Natural killer cell (primary cell): Measurements from ENCODE around the gene MCF2L. TPM values are rescaled to one million over a fixed set of nuclear protein-coding genes. Genes with fewer than 3 reads are reported as not detected.

Experiments
- ATAC-seq, 3 donors: fragments of 150-1000 bp in 2 of 3; fragments of 200-7000 bp in 1 of 3; cut with Tn5 transposase; 1 replicate in 1 of 3; 2 replicates in 2 of 3; pipeline ENCODE4 v1.10.0; 2021; ENCODE audit warnings: mild to moderate bottlenecking in 2 of 3, moderate library complexity in 2 of 3
- DNase-seq, 2 donors: peaks; one replicate each; pipeline versions ENCODE4 v3.0.0 to v3.0.0-alpha.2; 2013 to 2021; ENCODE audit warnings: mixed read lengths in 1 of 2
- H3K27ac ChIP-seq: one replicate; pipeline ENCODE4 v1.5.1; 2013; ENCODE audit warnings: mild to moderate bottlenecking, low read length
- H3K27me3 ChIP-seq: one replicate; pipeline ENCODE4 v1.6.1; 2013; ENCODE audit warnings: low read length; ENCODE audit not compliant: control insufficient read depth, insufficient read depth
- H3K36me3 ChIP-seq: one replicate; pipeline ENCODE4 v1.6.1; 2013; ENCODE audit warnings: low read length; ENCODE audit not compliant: control insufficient read depth, insufficient read depth
- H3K4me1 ChIP-seq: one replicate; pipeline ENCODE4 v1.6.1; 2013; ENCODE audit warnings: low read length; ENCODE audit not compliant: control insufficient read depth, insufficient read depth
- H3K4me3 ChIP-seq: one replicate; pipeline ENCODE4 v1.5.1; 2013; ENCODE audit warnings: low read length
- H3K9me3 ChIP-seq: one replicate; pipeline ENCODE4 v1.6.1; 2013; ENCODE audit warnings: low read length; ENCODE audit not compliant: control insufficient read depth, insufficient read depth
- H3K27ac Mint-ChIP-seq, 2 donors: one replicate each; pipeline ENCODE4 v1.8.0; 2022; ENCODE audit warnings: mild to moderate bottlenecking in 2 of 2, mixed read lengths in 2 of 2, moderate library complexity in 1 of 2
- H3K27me3 Mint-ChIP-seq, 2 donors: one replicate each; pipeline ENCODE4 v1.8.0; 2022; ENCODE audit warnings: low read depth in 2 of 2, mixed read lengths in 2 of 2
- H3K36me3 Mint-ChIP-seq: one replicate; pipeline ENCODE4 v1.8.0; 2022; ENCODE audit warnings: mixed read lengths
- H3K4me1 Mint-ChIP-seq, 2 donors: one replicate each; pipeline ENCODE4 v1.8.0; 2022; ENCODE audit warnings: mixed read lengths in 2 of 2
- H3K4me3 Mint-ChIP-seq: one replicate; pipeline ENCODE4 v1.8.0; 2022; ENCODE audit warnings: mild to moderate bottlenecking, moderate library complexity, mixed read lengths
- H3K9me3 Mint-ChIP-seq, 2 donors: one replicate each; pipeline ENCODE4 v1.8.0; 2022; ENCODE audit warnings: mixed read lengths in 2 of 2
- CTCF ChIP-seq: fragments of 200-600 bp; IDR thresholded peaks from one replicate; pipeline ENCODE4 v1.8.0; 2022; ENCODE audit warnings: antibody characterized with exemption
- WGBS: methylation state at CpG from one replicate; pipeline ENCODE4 v1.1.7; 2013; ENCODE audit warnings: missing lambda C conversion rate; ENCODE audit not compliant: insufficient coverage; 5-methylcytosine and 5-hydroxymethylcytosine counted together
- intact Hi-C: fragments of 100-400 bp; cut with micrococcal nuclease; formaldehyde crosslinking; loops from one replicate; pipeline ENCODE4 v1.14.2; 2022
- total RNA-seq, 4 donors: library from RNA; stranded (reverse); fragments of 120-200 nt in 1 of 4; gene quantifications; one replicate each; pipeline versions ENCODE4 v1.2.3 to v1.2.4, GENCODE V29; 2013 to 2022

MCF2L gene
- total RNA-seq, 3 donors from 2014 or later (not counting 1 experiment from before 2014, with no cell fraction given), result 1.7 to 3.0 (median 3.0) TPM

- Histone ChIP-seq H3K4me3 (no peak overlapping the region), H3K27me3 (no peaks in the 10 kb centered on the region), H3K4me1 (no peaks in the 10 kb centered on the region), H3K27ac (no peak overlapping the region), H3K36me3 (no peaks in the 10 kb centered on the region), H3K9me3 (no peaks in the 10 kb centered on the region)
- ATAC-seq (no peak), DNase-seq (no peak)
- WGBS, result 93% methylated on average over 13 of the region's 13 CpGs
- H3K27me3 Mint-ChIP-seq, result peaks cover 0 to 6% of the 10 kb centered on the region in 2 donors
- no peak overlapping the region for H3K4me3 Mint-ChIP-seq
- no peak overlapping the region for H3K27ac Mint-ChIP-seq
- TF ChIP-seq CTCF, result no peak
- H3K4me1 Mint-ChIP-seq, result no peaks in the 10 kb centered on the region
- no peaks in the 10 kb centered on the region for H3K36me3 Mint-ChIP-seq
- no peaks in the 10 kb centered on the region for H3K9me3 Mint-ChIP-seq
- intact Hi-C loops, result no loop called here
Observed at GRCh38 chr13:113046883-113047244, 77.8 kb downstream of the MCF2L start.

- Mint-ChIP-seq H3K9me3 (no peaks in the 10 kb centered on the region), H3K27ac (no peak overlapping the region), H3K27me3 (peaks cover 0 to 6% of the 10 kb centered on the region in 2 donors), H3K4me3 (no peak overlapping the region), H3K36me3 (no peaks in the 10 kb centered on the region), H3K4me1 (no peaks in the 10 kb centered on the region)
- intact Hi-C loops, result no loop called here
- TF ChIP-seq CTCF, result no peak
- Histone ChIP-seq H3K36me3 (no peaks in the 10 kb centered on the region), H3K9me3 (no peaks in the 10 kb centered on the region), H3K27ac (no peak overlapping the region), H3K27me3 (no peaks in the 10 kb centered on the region), H3K4me1 (no peaks in the 10 kb centered on the region), H3K4me3 (no peak overlapping the region)
- WGBS, result 94% methylated on average over 31 of the region's 31 CpGs
- ATAC-seq, result peak in 1 of 3 donors; percentile 22
- no peak for DNase-seq
Observed at GRCh38 chr13:113047587-113047986, 78.6 kb downstream of the MCF2L start.

GRCh38 chr13:113048766-113049165, 79.8 kb downstream of the MCF2L start:
- Mint-ChIP-seq H3K27me3 (peaks cover 0 to 6% of the 10 kb centered on the region in 2 donors), H3K9me3 (no peaks in the 10 kb centered on the region), H3K27ac (no peak overlapping the region), H3K36me3 (no peaks in the 10 kb centered on the region), H3K4me3 (no peak overlapping the region), H3K4me1 (no peaks in the 10 kb centered on the region)
- no peak for TF ChIP-seq CTCF
- Histone ChIP-seq H3K9me3 (no peaks in the 10 kb centered on the region), H3K36me3 (no peaks in the 10 kb centered on the region), H3K4me1 (no peaks in the 10 kb centered on the region), H3K27me3 (no peaks in the 10 kb centered on the region), H3K4me3 (no peak overlapping the region), H3K27ac (no peak overlapping the region)
- DNase-seq (no peak), ATAC-seq (no peak)
- 72% methylated on average over 7 of the region's 7 CpGs for WGBS
- intact Hi-C loops, result no loop called here

- no peaks in the 10 kb centered on the region for H3K4me1 ChIP-seq
- H3K27me3 ChIP-seq, result no peaks in the 10 kb centered on the region
- Mint-ChIP-seq H3K4me1 (no peaks in the 10 kb centered on the region), H3K4me3 (no peak overlapping the region), H3K36me3 (no peaks in the 10 kb centered on the region), H3K27me3 (peaks cover 0 to 6% of the 10 kb centered on the region in 2 donors), H3K27ac (no peak overlapping the region), H3K9me3 (no peaks in the 10 kb centered on the region)
- intact Hi-C loops, result no loop called here
- H3K36me3 ChIP-seq, result no peaks in the 10 kb centered on the region
- H3K4me3 ChIP-seq, result no peak overlapping the region
- DNase-seq, result no peak
- 94% methylated on average over 13 of the region's 13 CpGs for WGBS
- TF ChIP-seq CTCF, result no peak
- ATAC-seq, result no peak
- no peak overlapping the region for H3K27ac ChIP-seq
- H3K9me3 ChIP-seq, result no peaks in the 10 kb centered on the region
Observed at GRCh38 chr13:113049521-113049941, 80.5 kb downstream of the MCF2L start.
